Activated naive CD4-positive, alpha-beta T cell treated with anti-CD3 and anti-CD28 coated beads, Interleukin-2, amount 50 U/mL, for 16 hours (primary cell): ENCODE data around the gene SOX6.

Source experiments
- DNase-seq: peaks from one replicate; pipeline ENCODE4 v3.0.0-alpha.2; 2020

The SOX6 gene

DNA sequence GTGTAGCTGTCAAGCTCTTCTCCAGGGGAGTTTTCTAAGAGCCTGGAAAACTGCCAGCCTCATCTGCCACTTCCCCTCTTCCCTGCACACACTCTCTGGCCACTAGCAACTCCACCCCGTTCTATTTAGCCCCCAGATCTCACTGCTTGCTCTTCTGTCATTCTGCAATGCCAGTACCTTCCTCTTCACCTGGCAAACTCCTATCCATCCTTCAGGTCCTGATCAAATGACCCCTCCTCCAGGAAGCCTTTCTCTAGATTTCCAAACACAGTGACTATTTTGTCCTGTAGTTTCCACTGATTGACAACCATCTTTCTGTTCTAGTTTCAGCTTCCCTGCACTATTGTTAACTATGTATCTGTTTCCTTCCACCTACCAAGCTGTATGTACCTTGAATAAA is 437.7 kb downstream of the SOX6 start:
- DNase-seq: no peak

DNA sequence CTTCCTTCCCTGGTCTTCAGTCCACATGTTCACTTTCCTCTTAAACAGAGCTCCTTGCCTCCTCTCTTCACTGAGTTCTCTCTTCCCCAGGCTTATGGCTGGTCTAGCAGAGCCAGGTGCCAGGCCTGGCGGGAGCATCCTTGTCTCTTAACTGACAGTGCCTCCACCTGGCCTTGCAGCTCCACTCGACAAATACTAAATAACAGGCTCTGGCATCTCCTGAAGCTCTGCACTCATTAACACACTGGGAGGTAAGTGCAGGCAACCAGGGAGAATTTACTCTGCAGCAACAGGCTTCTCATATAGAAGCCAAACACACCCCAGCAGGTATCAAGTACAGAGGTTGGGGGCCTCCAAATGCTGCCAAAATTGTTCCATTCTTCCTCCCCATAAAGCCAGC is 438.1 kb downstream of the SOX6 start:
- no peak for DNase-seq
